Measurements from ENCODE around the gene GRIK2.

The GRIK2 gene

GRCh38 chr6:101401171-101401570 lies 7.7 kb downstream of the GRIK2 start:
- DNase-seq: no peak

- no peak for DNase-seq
Measured at GRCh38 chr6:101401792-101402621, 8.5 kb downstream of the GRIK2 start.

- no peak for DNase-seq
Measured at GRCh38 chr6:101402622-101403031, 9.1 kb downstream of the GRIK2 start.

- DNase-seq: no peak
Measured at GRCh38 chr6:101403216-101403945, 9.9 kb downstream of the GRIK2 start.

- DNase-seq: no peak
Measured at GRCh38 chr6:101404775-101405174, 11.3 kb downstream of the GRIK2 start.

- no peak for DNase-seq
Measured at GRCh38 chr6:101413773-101414172, 20.3 kb downstream of the GRIK2 start.

GRCh38 chr6:101417900-101418299 lies 24.4 kb downstream of the GRIK2 start:
- DNase-seq: no peak

- no peak for DNase-seq
Measured at GRCh38 chr6:101422251-101422650, 28.7 kb downstream of the GRIK2 start.

- no peak for DNase-seq
Measured at GRCh38 chr6:101422811-101423210, 29.3 kb downstream of the GRIK2 start.

- DNase-seq: no peak
Measured at GRCh38 chr6:101429270-101429669, 35.8 kb downstream of the GRIK2 start.

GRCh38 chr6:101429845-101430244 lies 36.3 kb downstream of the GRIK2 start:
- DNase-seq: no peak

GRCh38 chr6:101433141-101433540 lies 39.6 kb downstream of the GRIK2 start:
- DNase-seq: no peak

- no peak for DNase-seq
Measured at GRCh38 chr6:101434601-101435000, 41.1 kb downstream of the GRIK2 start.

GRCh38 chr6:101435038-101435437 lies 41.5 kb downstream of the GRIK2 start:
- no peak for DNase-seq

- DNase-seq: no peak
Measured at GRCh38 chr6:101439790-101440189, 46.3 kb downstream of the GRIK2 start.

- no peak for DNase-seq
Measured at GRCh38 chr6:101443315-101443714, 49.8 kb downstream of the GRIK2 start.

GRCh38 chr6:101444717-101445116 lies 51.2 kb downstream of the GRIK2 start:
- no peak for DNase-seq

- DNase-seq: no peak
Measured at GRCh38 chr6:101445527-101445926, 52.0 kb downstream of the GRIK2 start.

GRCh38 chr6:101450901-101451300 lies 57.4 kb downstream of the GRIK2 start:
- DNase-seq: no peak

- DNase-seq: no peak
Measured at GRCh38 chr6:101451981-101452380, 58.5 kb downstream of the GRIK2 start.

GRCh38 chr6:101453221-101453620 lies 59.7 kb downstream of the GRIK2 start:
- no peak for DNase-seq

GRCh38 chr6:101454106-101454676 lies 60.7 kb downstream of the GRIK2 start:
- no peak for DNase-seq

- DNase-seq: no peak
Measured at GRCh38 chr6:101458336-101458735, 64.8 kb downstream of the GRIK2 start.

- DNase-seq: no peak
Measured at GRCh38 chr6:101458826-101459225, 65.3 kb downstream of the GRIK2 start.

All from inflammatory macrophage treated with lipopolysaccharide for 4 hours (primary cell).